ENCODE measurements around the gene IKBKE. TPM values are rescaled to one million over a fixed set of nuclear protein-coding genes. Genes with fewer than 3 reads are reported as not detected.

The IKBKE gene
- total RNA-seq, 1 experiment from 2014 or later = 5.1 TPM

- no peak for TF ChIP-seq REST (IDR thresholded peaks at IDR 0.05; ENCODE audit: low read depth)
- no peak for TF ChIP-seq CTCF (IDR thresholded peaks at IDR 0.05 in 2 of 3, conservative IDR thresholded peaks at IDR 0.05 in 1 of 3; ENCODE audit: borderline replicate concordance in 1 of 3, insufficient read depth in 1 of 3, low read depth in 2 of 3, low read length in 2 of 3)
- TF ChIP-seq EZH2 (IDR thresholded peaks at IDR 0.05) = no peak
- no peak for TF ChIP-seq MAX (IDR thresholded peaks at IDR 0.05)
- TF ChIP-seq EGR1 (IDR thresholded peaks at IDR 0.05; ENCODE audit: low read depth) = no peak
- no peak for TF ChIP-seq JUND (IDR thresholded peaks at IDR 0.05)
- no peak for TF ChIP-seq ZFX (IDR thresholded peaks at IDR 0.05)
- TF ChIP-seq CBX3 (IDR thresholded peaks at IDR 0.05; ENCODE audit: low read depth) = no peak
Observed at GRCh38 chr1:206445911-206446356, 24.3 kb upstream of the IKBKE start (continued).

GRCh38 chr1:206446688-206447421 lies 23.4 kb upstream of the IKBKE start:
- DNase-seq (ENCODE audit: low read depth, low spot score) (no peak), ATAC-seq (no peak)
- H4K20me1 ChIP-seq (ENCODE audit: insufficient read depth) = no peaks in the 10 kb centered on the region
- no TSS peak for BruUV-seq (replicated peaks)
- no peak overlapping the region for H3K27ac ChIP-seq (ENCODE audit: low read depth, low read length)
- no peak overlapping the region for H3K4me3 ChIP-seq (replicated peaks in 1 of 2; ENCODE audit: low read depth in 1 of 2, low read length in 2 of 2)
- intact Hi-C loops (cut with micrococcal nuclease) = no loop called here
- no peaks in the 10 kb centered on the region for H3K9me3 ChIP-seq (ENCODE audit: control insufficient read depth in 1 of 2, insufficient read depth in 1 of 2, low read depth in 1 of 2, low read length in 2 of 2)
- RAD21 ChIA-PET (ENCODE audit: low non-redundant PET in 1 of 2, low total read pairs in 2 of 2, uncharacterized antibody in 2 of 2, unreplicated experiment in 2 of 2) = no interaction called here
- no peak overlapping the region for H3K4me2 ChIP-seq (ENCODE audit: low read length)
- CTCF ChIA-PET = no interaction called here
- no peak overlapping the region for H3K9ac ChIP-seq (ENCODE audit: low read length)
- H3K4me1 ChIP-seq (ENCODE audit: control insufficient read depth in 1 of 2, insufficient read depth in 2 of 2, low read length in 2 of 2) = peaks cover 0 to 12% of the 10 kb centered on the region in 2 experiments; a peak in 2 of 4 replicates
- no peaks in the 10 kb centered on the region for H3K79me2 ChIP-seq (ENCODE audit: insufficient read depth, low read length)
- no peaks in the 10 kb centered on the region for H3K9me2 ChIP-seq (ENCODE audit: insufficient read depth)
- no peaks in the 10 kb centered on the region for H3K27me3 ChIP-seq (ENCODE audit: insufficient read depth, low read length)
- POLR2A ChIA-PET = no interaction called here
- no peak overlapping the region for H2AFZ ChIP-seq (ENCODE audit: low read depth, low read length, poor library complexity, severe bottlenecking)
- H3K36me3 ChIP-seq (ENCODE audit: control insufficient read depth in 1 of 2, insufficient read depth in 2 of 2, low read length in 2 of 2) = peaks cover 0 to 9% of the 10 kb centered on the region in 2 experiments; a peak in 2 of 4 replicates
- TF ChIP-seq ATF3 (IDR thresholded peaks at IDR 0.05) (no peak), FOSL1 (IDR thresholded peaks at IDR 0.05; ENCODE audit: low read depth) (no peak), POLR2AphosphoS5 (IDR thresholded peaks at IDR 0.05; ENCODE audit: low read depth, low read length) (no peak), CBX3 (IDR thresholded peaks at IDR 0.05; ENCODE audit: low read depth) (no peak), ZNF274 (IDR thresholded peaks at IDR 0.05; ENCODE audit: low read depth, low read length) (no peak), CTCF (IDR thresholded peaks at IDR 0.05 in 2 of 3, conservative IDR thresholded peaks at IDR 0.05 in 1 of 3; ENCODE audit: borderline replicate concordance in 1 of 3, insufficient read depth in 1 of 3, low read depth in 2 of 3, low read length in 2 of 3) (no peak), JUND (IDR thresholded peaks at IDR 0.05) (no peak), MAX (IDR thresholded peaks at IDR 0.05) (no peak)
